GM11168 (cell line): ENCODE data around the gene OR4E2.
"Not testable (repeated sequence)": the region's sequence is repeated elsewhere in the genome, so short reads cannot be mapped to it uniquely, and the experiment has no call there.

Experiments
- in situ Hi-C: fragments of 300-500 bp; cut with MboI; formaldehyde crosslinking; loops from one replicate; pipeline ENCODE4 v1.12.0; 2022; ENCODE audit warnings: low sequenced_read_pairs; ENCODE audit not compliant: unreplicated experiment

The OR4E2 gene

DNA sequence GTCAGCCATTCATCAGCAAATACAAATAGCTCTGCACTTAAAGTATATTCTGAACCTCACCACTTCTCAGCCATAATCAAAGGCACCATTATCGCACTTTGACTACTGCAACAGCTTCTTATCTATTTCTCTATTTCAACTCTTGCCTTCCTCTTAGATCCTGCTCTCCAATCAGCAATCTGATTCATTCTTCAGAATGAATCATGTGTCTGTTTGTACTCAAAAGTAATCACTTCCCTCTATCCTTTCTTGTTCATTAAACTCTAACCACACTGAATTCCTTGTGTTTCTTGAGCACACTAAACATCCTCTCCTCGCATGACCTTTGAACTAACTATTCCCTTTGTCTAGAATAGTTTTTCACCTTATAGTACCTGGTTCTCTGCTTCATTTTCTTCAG is 32.8 kb downstream of the OR4E2 start:
- in situ Hi-C loops, result no loop called here

DNA sequence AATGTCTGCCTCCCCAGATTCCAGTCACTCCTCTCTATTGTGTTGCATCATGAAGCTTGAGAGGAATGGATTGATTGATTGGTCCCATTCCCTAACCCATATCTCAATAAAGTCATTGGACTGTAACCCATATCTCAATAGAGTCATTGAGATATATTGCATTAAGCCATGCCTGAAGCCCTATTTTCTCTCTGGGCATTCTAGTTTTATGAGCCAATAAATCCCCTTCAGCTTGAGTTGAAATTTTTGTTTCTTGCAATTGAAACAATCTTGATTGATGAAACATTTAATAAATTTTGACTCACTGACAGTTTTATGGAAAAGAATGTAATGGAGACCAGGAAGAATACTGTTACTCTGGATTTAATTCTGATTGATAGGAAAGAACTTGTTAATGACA is 40.8 kb downstream of the OR4E2 start:
- in situ Hi-C loops, result no loop called here

DNA sequence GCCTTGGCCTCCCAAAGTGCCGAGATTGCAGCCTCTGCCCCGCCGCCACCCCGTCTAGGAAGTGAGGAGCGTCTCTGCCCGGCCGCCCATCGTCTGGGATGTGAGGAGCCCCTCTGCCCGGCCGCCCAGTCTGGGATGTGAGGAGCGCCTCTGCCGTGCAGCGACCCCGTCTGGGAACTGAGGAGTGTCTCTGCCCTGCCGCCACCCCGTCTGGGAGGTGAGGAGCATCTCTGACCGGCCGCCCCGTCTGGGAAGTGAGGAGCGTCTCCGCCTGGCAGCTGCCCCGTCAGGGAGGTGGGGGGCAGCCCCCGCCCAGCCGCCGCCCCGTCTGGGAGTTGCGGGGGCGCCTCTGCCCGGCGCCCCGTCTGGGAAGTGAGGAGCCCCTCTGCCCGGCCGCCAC is 44.0 kb downstream of the OR4E2 start:
- in situ Hi-C loops, result not testable (repeated sequence)

DNA sequence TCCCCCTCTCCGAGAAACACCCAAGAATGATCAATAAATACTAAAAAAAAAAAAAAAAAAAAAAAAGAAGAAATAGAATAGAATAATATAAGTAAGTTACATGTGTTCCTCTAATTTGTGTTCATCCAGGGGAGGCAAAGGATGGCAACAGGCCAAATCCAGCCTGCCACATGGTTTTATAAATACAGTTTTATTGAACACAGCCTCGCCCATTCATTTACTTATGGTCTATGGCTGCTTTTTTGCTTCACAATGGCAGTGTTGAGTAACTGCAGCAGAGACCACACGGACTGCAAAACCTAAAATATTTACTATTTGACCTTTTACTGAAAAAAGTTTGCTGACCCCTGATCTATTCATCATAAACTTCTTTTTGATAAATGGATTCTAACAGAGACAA is 44.9 kb downstream of the OR4E2 start:
- in situ Hi-C loops, result not testable (repeated sequence)

DNA sequence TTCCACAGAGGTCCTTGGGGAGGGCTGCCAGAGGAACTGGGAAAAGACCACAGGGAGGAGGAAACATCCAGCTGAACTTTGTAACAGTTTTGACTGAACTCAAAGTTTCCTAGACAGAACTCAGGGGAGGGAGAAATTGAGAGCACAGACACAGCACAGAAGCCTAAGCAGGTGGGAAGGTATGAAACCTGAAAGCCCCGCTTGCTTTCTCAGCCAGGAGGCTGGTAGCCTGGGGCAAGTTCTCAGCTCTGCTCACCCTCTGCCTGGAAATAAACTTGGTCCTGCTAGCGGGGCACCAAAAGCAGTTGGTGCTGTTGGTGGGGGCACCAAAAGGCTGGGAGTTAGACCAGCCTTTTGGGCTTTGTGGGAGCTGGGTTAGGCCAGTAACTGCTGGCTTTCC is 45.9 kb downstream of the OR4E2 start:
- in situ Hi-C loops, result no loop called here

DNA sequence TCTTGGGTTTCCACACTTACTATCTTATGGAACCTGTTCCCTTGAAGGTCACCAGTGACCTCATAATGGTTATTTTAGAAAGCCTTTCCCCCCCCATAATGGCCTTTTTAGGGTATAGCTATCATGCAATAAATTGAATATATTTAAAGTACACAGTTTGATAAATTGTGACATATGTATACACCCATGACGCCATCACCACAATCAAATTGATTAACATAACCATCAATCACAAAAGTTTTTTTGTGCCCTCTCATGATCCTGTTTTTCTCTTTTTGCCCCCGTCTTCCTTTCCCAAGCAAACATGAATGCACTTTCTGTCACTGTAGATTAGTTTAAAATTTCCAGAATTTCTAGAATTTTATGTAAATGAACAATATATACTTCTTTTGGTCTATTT is 48.7 kb downstream of the OR4E2 start:
- in situ Hi-C loops, result no loop called here

DNA sequence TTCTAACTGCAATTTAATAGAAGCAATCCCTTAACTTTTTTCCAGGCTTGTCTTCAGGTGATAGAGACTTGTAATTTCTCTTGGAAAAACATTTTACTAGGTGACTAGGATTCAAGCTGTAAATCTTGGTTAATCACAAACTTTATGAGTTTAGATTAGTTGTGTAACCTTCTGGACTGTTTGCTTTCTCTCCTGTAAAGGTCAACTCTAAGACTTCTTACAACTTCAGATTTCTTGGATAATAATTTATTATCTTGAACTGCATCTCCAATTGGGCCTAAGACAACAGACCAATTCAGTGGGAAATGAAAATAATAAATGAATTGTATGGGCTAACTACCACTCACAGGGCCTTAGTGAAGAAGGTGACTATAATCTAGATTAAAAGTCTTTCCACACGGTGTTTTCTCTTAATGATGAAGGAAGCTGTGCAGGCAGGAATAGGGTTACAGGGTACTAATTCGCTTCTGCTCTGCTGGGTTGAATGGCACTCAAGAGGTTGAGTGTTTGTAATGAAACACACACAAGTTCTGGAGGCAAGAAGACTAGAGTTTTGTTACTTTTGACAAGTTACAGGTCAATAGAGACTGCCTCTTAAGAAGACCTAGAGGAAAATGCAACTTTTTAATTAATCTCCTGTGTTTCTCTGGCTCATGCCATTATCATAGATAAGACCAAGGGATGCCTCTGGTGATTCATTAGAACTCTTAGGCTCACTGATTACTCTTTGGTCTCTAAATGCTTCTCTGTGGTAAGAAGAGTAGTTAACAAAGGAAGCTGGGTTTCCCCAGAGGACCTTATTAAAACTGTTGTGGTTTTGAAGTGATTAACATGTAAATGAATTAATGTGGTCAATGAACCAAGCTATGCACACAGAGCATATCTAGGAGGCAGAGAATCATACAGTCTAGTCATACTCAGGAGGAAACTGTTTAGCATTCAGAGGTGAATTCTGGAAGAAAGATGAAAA is 50.0 kb downstream of the OR4E2 start:
- in situ Hi-C loops, result no loop called here

DNA sequence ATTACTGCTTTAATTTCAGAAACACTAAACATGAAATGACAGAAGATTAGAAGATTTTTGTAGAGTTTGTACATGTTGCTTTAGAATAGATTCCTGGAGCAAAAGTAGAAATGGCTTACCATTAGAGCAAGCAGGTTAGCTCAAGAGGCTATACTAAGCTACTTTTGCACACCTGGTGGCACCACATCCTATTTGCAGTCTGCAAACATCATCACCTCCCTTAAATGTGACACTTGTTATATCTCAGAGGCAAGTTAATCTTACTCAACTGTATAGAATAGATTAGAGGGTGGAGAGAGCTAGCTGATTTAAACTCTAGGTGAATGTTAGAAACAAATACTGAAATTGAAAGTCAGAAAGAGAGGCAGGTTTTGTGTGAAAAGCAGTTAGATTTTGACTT is 50.7 kb downstream of the OR4E2 start:
- in situ Hi-C loops, result no loop called here

DNA sequence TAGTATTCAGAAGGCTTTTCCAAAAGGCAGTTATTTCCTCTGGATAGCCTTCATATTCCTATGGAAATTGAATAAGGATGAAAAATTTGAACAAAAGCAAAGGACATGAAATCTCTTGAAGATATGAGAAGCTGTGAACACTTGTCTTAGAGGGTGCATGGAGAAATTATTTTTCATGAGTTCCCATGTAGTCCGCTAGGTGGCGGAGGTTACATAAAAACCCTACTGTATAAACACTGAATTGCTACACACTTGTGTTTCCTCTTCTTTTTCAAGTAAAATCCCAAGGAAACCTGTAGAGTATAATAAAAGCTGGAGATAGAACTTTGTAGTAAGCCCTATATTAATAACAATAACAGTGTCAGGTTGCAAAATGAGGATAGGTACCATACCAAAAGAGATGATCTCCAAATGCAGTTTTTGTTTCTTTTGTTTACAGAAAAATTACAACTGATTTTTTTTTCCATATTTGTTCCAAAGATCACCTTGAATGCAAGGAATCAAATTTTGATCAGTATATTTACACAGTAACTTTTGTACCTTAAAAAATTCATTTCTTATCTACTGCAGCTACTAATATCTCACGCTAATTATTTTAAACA is 57.8 kb downstream of the OR4E2 start:
- in situ Hi-C loops, result no loop called here

DNA sequence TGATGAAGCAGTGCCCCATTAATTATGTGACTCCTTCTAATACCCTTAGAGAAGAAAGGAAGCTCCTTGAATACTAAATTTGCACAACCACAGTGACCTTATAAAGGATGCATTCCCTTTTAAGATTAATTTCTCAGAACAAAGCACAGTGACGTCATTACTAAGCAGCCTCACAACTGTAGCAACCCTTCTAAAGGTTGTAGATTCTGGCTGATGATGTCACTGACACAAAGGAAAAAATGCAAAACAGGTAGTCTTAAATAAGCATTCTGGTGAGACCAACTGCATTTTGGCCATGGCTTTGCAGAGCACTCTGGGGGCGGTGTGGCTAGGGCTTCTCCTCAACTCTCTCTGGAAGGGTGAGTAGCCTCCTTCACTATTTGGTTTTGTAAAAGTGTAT is 58.4 kb downstream of the OR4E2 start:
- in situ Hi-C loops, result no loop called here

DNA sequence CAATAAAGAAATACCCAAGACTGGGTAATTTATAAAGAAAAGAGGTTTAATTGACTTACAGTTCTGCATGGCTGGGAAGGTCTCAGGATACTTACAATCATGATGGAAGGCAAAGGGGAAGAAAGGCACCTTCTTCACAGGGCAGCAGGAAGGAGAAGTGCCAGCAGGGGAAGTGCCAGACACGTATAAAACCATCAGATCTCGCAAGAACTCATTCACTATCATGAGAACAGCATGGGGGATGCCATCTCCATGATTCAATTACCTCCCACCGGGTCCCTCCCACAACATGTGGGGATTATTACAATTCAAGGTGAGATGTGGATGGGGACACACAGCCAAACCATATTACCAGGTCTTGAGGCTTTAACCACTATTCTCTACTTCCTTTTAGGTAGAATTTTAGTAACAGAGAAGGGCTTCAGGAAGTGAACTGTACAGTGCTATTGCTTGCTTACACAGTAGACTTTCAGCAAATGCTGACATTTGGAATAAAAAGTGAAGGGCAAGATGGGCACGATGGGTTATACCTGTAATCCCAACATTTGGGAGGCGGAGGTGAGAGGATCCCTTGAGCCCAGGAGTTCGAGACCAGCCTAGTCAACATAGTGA is 60.8 kb downstream of the OR4E2 start:
- in situ Hi-C loops, result no loop called here
